Ectodermal cell (in vitro differentiated cells): ENCODE measurements around the gene MAP1B.
"Not testable (repeated sequence)": the region's sequence is repeated elsewhere in the genome, so short reads cannot be mapped to it uniquely, and the experiment has no call there.

ENCODE experiments used
- H3K27ac ChIP-seq: 2 replicates; pipeline ENCODE4 v1.7.0; 2013; ENCODE audit warnings: mild to moderate bottlenecking, low read depth, low read length; ENCODE audit not compliant: insufficient read depth, poor library complexity, severe bottlenecking
- H3K27me3 ChIP-seq: 2 replicates; pipeline ENCODE4 v1.7.0; 2013; ENCODE audit warnings: mild to moderate bottlenecking, low read length; ENCODE audit not compliant: insufficient read depth, control insufficient read depth, poor library complexity, severe bottlenecking
- H3K36me3 ChIP-seq: one replicate; pipeline ENCODE4 v1.7.0; 2013; ENCODE audit warnings: low read length; ENCODE audit not compliant: control insufficient read depth, insufficient read depth
- H3K4me1 ChIP-seq: one replicate; pipeline ENCODE4 v1.7.0; 2013; ENCODE audit warnings: low read length; ENCODE audit not compliant: control insufficient read depth, insufficient read depth
- H3K4me3 ChIP-seq: 2 replicates; pipeline ENCODE4 v1.7.0; 2013; ENCODE audit warnings: low read depth, low read length, control low read depth; ENCODE audit not compliant: insufficient read depth
- H3K9me3 ChIP-seq: 2 replicates; pipeline ENCODE4 v1.7.0; 2013; ENCODE audit warnings: mild to moderate bottlenecking, low read length, moderate library complexity; ENCODE audit not compliant: control insufficient read depth
- WGBS, 2 experiments: methylation state at CpG; one replicate each; pipeline ENCODE4 v1.1.7; 2013; ENCODE audit warnings: missing lambda C conversion rate in 2 of 2; 5-methylcytosine and 5-hydroxymethylcytosine counted together

Gene MAP1B

GRCh38 chr5:72074251-72074650 is 33.0 kb upstream of the MAP1B start:
- Histone ChIP-seq H3K36me3 (no peaks in the 10 kb centered on the region), H3K9me3 (no peaks in the 10 kb centered on the region), H3K27me3 (no peaks in the 10 kb centered on the region), H3K4me3 (no peak overlapping the region), H3K27ac (no peak overlapping the region), H3K4me1 (peaks cover 13% of the 10 kb centered on the region)
- WGBS, 2 experiments = 94 to 95% methylated on average over 5 of the region's 6 CpGs

- no peak overlapping the region for H3K27ac ChIP-seq
- H3K27me3 ChIP-seq = no peaks in the 10 kb centered on the region
- no peaks in the 10 kb centered on the region for H3K9me3 ChIP-seq
- H3K4me3 ChIP-seq = no peak overlapping the region
- WGBS, 2 experiments = 67 to 76% methylated on average over 3 of the region's 3 CpGs
- no peaks in the 10 kb centered on the region for H3K36me3 ChIP-seq
- H3K4me1 ChIP-seq = peaks cover 13% of the 10 kb centered on the region
Measured at GRCh38 chr5:72075461-72075860, 31.8 kb upstream of the MAP1B start.

- no peak overlapping the region for H3K4me3 ChIP-seq
- WGBS, 2 experiments = 75 to 80% methylated on average over 4 of the region's 4 CpGs
- no peak overlapping the region for H3K27ac ChIP-seq
- H3K27me3 ChIP-seq = no peaks in the 10 kb centered on the region
- H3K9me3 ChIP-seq = no peaks in the 10 kb centered on the region
- peaks cover 13% of the 10 kb centered on the region for H3K4me1 ChIP-seq
- no peaks in the 10 kb centered on the region for H3K36me3 ChIP-seq
Measured at GRCh38 chr5:72076621-72077300, 30.5 kb upstream of the MAP1B start.

- no peak overlapping the region for H3K27ac ChIP-seq
- H3K9me3 ChIP-seq = no peaks in the 10 kb centered on the region
- no peaks in the 10 kb centered on the region for H3K36me3 ChIP-seq
- 92 to 99% methylated on average over 3 of the region's 3 CpGs for WGBS, 2 experiments
- peaks cover 13% of the 10 kb centered on the region for H3K4me1 ChIP-seq
- no peaks in the 10 kb centered on the region for H3K27me3 ChIP-seq
- no peak overlapping the region for H3K4me3 ChIP-seq
Measured at GRCh38 chr5:72077390-72077789, 29.9 kb upstream of the MAP1B start.

GRCh38 chr5:72079288-72079687 is 28.0 kb upstream of the MAP1B start:
- no peak overlapping the region for H3K27ac ChIP-seq
- 20% methylated on average over 7 of the region's 7 CpGs for WGBS, 2 experiments
- H3K4me3 ChIP-seq = no peak overlapping the region
- no peaks in the 10 kb centered on the region for H3K27me3 ChIP-seq
- peaks cover 13% of the 10 kb centered on the region for H3K4me1 ChIP-seq
- H3K9me3 ChIP-seq = no peaks in the 10 kb centered on the region
- no peaks in the 10 kb centered on the region for H3K36me3 ChIP-seq

- WGBS, 2 experiments = 88 to 95% methylated on average over 1 of the region's 1 CpG
- Histone ChIP-seq H3K27ac (no peak overlapping the region), H3K9me3 (no peaks in the 10 kb centered on the region), H3K4me1 (peaks cover 4% of the 10 kb centered on the region), H3K27me3 (no peaks in the 10 kb centered on the region), H3K36me3 (no peaks in the 10 kb centered on the region), H3K4me3 (no peak overlapping the region)
Measured at GRCh38 chr5:72082048-72082447, 25.2 kb upstream of the MAP1B start.

- no peaks in the 10 kb centered on the region for H3K4me1 ChIP-seq
- no peaks in the 10 kb centered on the region for H3K27me3 ChIP-seq
- WGBS, 2 experiments = 95 to 97% methylated on average over 4 of the region's 4 CpGs
- H3K9me3 ChIP-seq = no peaks in the 10 kb centered on the region
- no peak overlapping the region for H3K4me3 ChIP-seq
- no peak overlapping the region for H3K27ac ChIP-seq
- H3K36me3 ChIP-seq = no peaks in the 10 kb centered on the region
Measured at GRCh38 chr5:72084876-72085275, 22.4 kb upstream of the MAP1B start.

- H3K27ac ChIP-seq = no peak overlapping the region
- H3K36me3 ChIP-seq = no peaks in the 10 kb centered on the region
- no peaks in the 10 kb centered on the region for H3K27me3 ChIP-seq
- H3K4me3 ChIP-seq = no peak overlapping the region
- H3K9me3 ChIP-seq = no peaks in the 10 kb centered on the region
- WGBS, 2 experiments = 89 to 94% methylated on average over 2 of the region's 2 CpGs
- no peaks in the 10 kb centered on the region for H3K4me1 ChIP-seq
Measured at GRCh38 chr5:72085319-72085718, 22.0 kb upstream of the MAP1B start.

GRCh38 chr5:72089713-72090112 is 17.6 kb upstream of the MAP1B start:
- not testable (repeated sequence) for H3K9me3 ChIP-seq, H3K4me3 ChIP-seq, H3K36me3 ChIP-seq, H3K27ac ChIP-seq, H3K27me3 ChIP-seq, H3K4me1 ChIP-seq
- WGBS, 2 experiments = 92 to 97% methylated on average over 8 of the region's 8 CpGs

- Histone ChIP-seq H3K9me3 (no peaks in the 10 kb centered on the region), H3K4me3 (no peak overlapping the region), H3K27ac (no peak overlapping the region), H3K27me3 (no peaks in the 10 kb centered on the region), H3K4me1 (no peaks in the 10 kb centered on the region), H3K36me3 (no peaks in the 10 kb centered on the region)
- WGBS, 2 experiments = 91 to 93% methylated on average over 1 of the region's 1 CpG
Measured at GRCh38 chr5:72092074-72092473, 15.2 kb upstream of the MAP1B start.

GRCh38 chr5:72093217-72093616 is 14.1 kb upstream of the MAP1B start:
- Histone ChIP-seq H3K4me1 (no peaks in the 10 kb centered on the region), H3K9me3 (no peaks in the 10 kb centered on the region), H3K27me3 (no peaks in the 10 kb centered on the region)

More at GRCh38 chr5:72093217-72093616, 14.1 kb upstream of the MAP1B start:
- Histone ChIP-seq H3K36me3 (no peaks in the 10 kb centered on the region), H3K27ac (no peak overlapping the region), H3K4me3 (no peak overlapping the region)
